Motor neuron (in vitro differentiated cells): Measurements from ENCODE around the gene NSD1. TPM values are rescaled to one million over a fixed set of nuclear protein-coding genes. Genes with fewer than 3 reads are reported as not detected.
A peak's percentile ranks its signal among the peaks of the same experiment; 100 is the strongest.

Experiments used
- ATAC-seq, 8 experiments: fragments of 200-7000 bp; cut with Tn5 transposase; replicated peaks in 6 of 8; 2 replicates each; pipeline ENCODE4 v1.8.0; 2021; ENCODE audit warnings: mild to moderate bottlenecking in 8 of 8, moderate library complexity in 8 of 8
- H3K27ac ChIP-seq, 2 donors: fragments of 250-450 bp; sonication (Bioruptor Pico); 2 replicates each; pipeline ENCODE4 v1.9.0; 2021; ENCODE audit warnings: antibody characterized with exemption in 2 of 2, mild to moderate bottlenecking in 2 of 2, moderate library complexity in 1 of 2
- H3K4me1 ChIP-seq, 2 donors: fragments of 250-450 bp; sonication (Bioruptor Pico); replicated peaks in 1 of 2; 2 replicates each; pipeline ENCODE4 v1.6.1; 2021; ENCODE audit warnings: antibody characterized with exemption in 2 of 2, mild to moderate bottlenecking in 2 of 2, moderate library complexity in 1 of 2
- H3K4me3 ChIP-seq, 5 donors: fragments of 250-450 bp; sonication (Bioruptor Pico); 2 replicates each; pipeline ENCODE4 v1.9.0; 2021; ENCODE audit warnings: antibody characterized with exemption in 5 of 5, mild to moderate bottlenecking in 5 of 5, moderate library complexity in 4 of 5
- WGBS, 10 experiments: fragments of 450-650 bp; shearing (Covaris generic); methylation state at CpG; one replicate each; pipeline ENCODE4 v1.0.0; 2022; 5-methylcytosine and 5-hydroxymethylcytosine counted together
- in situ Hi-C, 9 experiments: fragments of 400-800 bp; cut with MboI; loops; one replicate each; pipeline ENCODE4 v1.15.0; 2021; ENCODE audit warnings: low sequenced_read_pairs in 9 of 9, low pct_unique_long_range_greater_than_20kb in 2 of 9; ENCODE audit not compliant: unreplicated experiment in 9 of 9
- total RNA-seq, 8 experiments: library from RNA; unstranded; fragments of 300-600 nt; gene quantifications; 2 replicates each; pipeline versions ENCODE4 v1.2.3 to v1.2.4, GENCODE V29; 2022

NSD1 gene
- total RNA-seq, 8 experiments from 2014 or later: 23.9 to 91.7 (median 32.6) TPM

- H3K4me1 ChIP-seq: no peaks in the 10 kb centered on the region
- in situ Hi-C loops: no loop called here
- no peak for ATAC-seq
- no peak overlapping the region for H3K27ac ChIP-seq
- no peak overlapping the region for H3K4me3 ChIP-seq
- WGBS, 10 experiments: 89 to 100% (median 93%) methylated on average over 1 to 8 of the region's 9 CpGs; no CpG with 5 or more reads in 1 of the 10 experiments
Measured at GRCh38 chr5:177204281-177204680, 70.7 kb downstream of the NSD1 start.

- Histone ChIP-seq H3K4me1 (no peaks in the 10 kb centered on the region), H3K4me3 (no peak overlapping the region), H3K27ac (no peak overlapping the region)
- ATAC-seq: no peak
- WGBS, 10 experiments: 40 to 100% (median 92%) methylated on average over 1 to 4 of the region's 4 CpGs
- in situ Hi-C loops: no loop called here
Measured at GRCh38 chr5:177209610-177210009, 76.0 kb downstream of the NSD1 start.

GRCh38 chr5:177212242-177212641 lies 78.7 kb downstream of the NSD1 start:
- no peaks in the 10 kb centered on the region for H3K4me1 ChIP-seq
- in situ Hi-C loops: no loop called here
- H3K4me3 ChIP-seq: no peak overlapping the region
- 50 to 100% (median 86%) methylated on average over 1 to 3 of the region's 3 CpGs for WGBS, 10 experiments
- no peak for ATAC-seq
- no peak overlapping the region for H3K27ac ChIP-seq

- ATAC-seq: no peak
- Histone ChIP-seq H3K4me3 (no peak overlapping the region), H3K27ac (no peak overlapping the region), H3K4me1 (no peaks in the 10 kb centered on the region)
- 67 to 100% (median 93%) methylated on average over 1 to 7 of the region's 8 CpGs for WGBS, 10 experiments
- in situ Hi-C loops: no loop called here
Measured at GRCh38 chr5:177220576-177220975, 87.0 kb downstream of the NSD1 start.

GRCh38 chr5:177222269-177222668 lies 88.7 kb downstream of the NSD1 start:
- peak in 3 of 8 experiments; percentile 34 to 82 (median 53) for ATAC-seq
- H3K4me1 ChIP-seq: no peaks in the 10 kb centered on the region
- H3K27ac ChIP-seq: no peak overlapping the region
- in situ Hi-C loops: no loop called here
- 0 to 100% (median 96%) methylated on average over 1 to 4 of the region's 4 CpGs; no CpG with 5 or more reads in 2 of the 10 experiments for WGBS, 10 experiments
- H3K4me3 ChIP-seq: no peak overlapping the region

- H3K4me1 ChIP-seq: no peaks in the 10 kb centered on the region
- no peak overlapping the region for H3K4me3 ChIP-seq
- 75 to 100% (median 88%) methylated on average over 1 to 4 of the region's 4 CpGs; no CpG with 5 or more reads in 2 of the 10 experiments for WGBS, 10 experiments
- ATAC-seq: no peak
- in situ Hi-C loops: no loop called here
- H3K27ac ChIP-seq: no peak overlapping the region
Measured at GRCh38 chr5:177225798-177226197, 92.2 kb downstream of the NSD1 start.

- H3K4me3 ChIP-seq: no peak overlapping the region
- WGBS, 10 experiments: 0 to 100% (median 13%) methylated on average over 1 of the region's 1 CpG; no CpG with 5 or more reads in 3 of the 10 experiments
- no peak overlapping the region for H3K27ac ChIP-seq
- in situ Hi-C loops: no loop called here
- peak in 2 of 8 experiments; percentile 29 to 84 for ATAC-seq
- H3K4me1 ChIP-seq: no peaks in the 10 kb centered on the region
Measured at GRCh38 chr5:177226860-177227259, 93.3 kb downstream of the NSD1 start.

- no peak for ATAC-seq
- Histone ChIP-seq H3K27ac (no peak overlapping the region), H3K4me3 (no peak overlapping the region), H3K4me1 (no peaks in the 10 kb centered on the region)
- in situ Hi-C loops: no loop called here
- 0 to 100% (median 94%) methylated on average over 1 to 3 of the region's 3 CpGs for WGBS, 10 experiments
Measured at GRCh38 chr5:177228751-177229150, 95.2 kb downstream of the NSD1 start.

- WGBS, 10 experiments: 86 to 100% (median 89%) methylated on average over 1 to 5 of the region's 6 CpGs; no CpG with 5 or more reads in 7 of the 10 experiments
- no peak overlapping the region for H3K4me3 ChIP-seq
- in situ Hi-C loops: no loop called here
- no peak for ATAC-seq
- H3K27ac ChIP-seq: no peak overlapping the region
- peaks cover 0 to 3% of the 10 kb centered on the region in 2 donors for H3K4me1 ChIP-seq
Measured at GRCh38 chr5:177230660-177231059, 97.1 kb downstream of the NSD1 start.

- in situ Hi-C loops: no loop called here
- H3K27ac ChIP-seq: no peak overlapping the region
- 82 to 100% (median 98%) methylated on average over 2 to 10 of the region's 11 CpGs for WGBS, 10 experiments
- no peak overlapping the region for H3K4me3 ChIP-seq
- peaks cover 0 to 3% of the 10 kb centered on the region in 2 donors for H3K4me1 ChIP-seq
- ATAC-seq: no peak
Measured at GRCh38 chr5:177231479-177232250, 98.1 kb downstream of the NSD1 start.

GRCh38 chr5:177232358-177232757 lies 98.8 kb downstream of the NSD1 start:
- Histone ChIP-seq H3K27ac (no peak overlapping the region), H3K4me1 (peaks cover 0 to 3% of the 10 kb centered on the region in 2 donors), H3K4me3 (no peak overlapping the region)
- ATAC-seq: peak in 1 of 8 experiments; percentile 23
- in situ Hi-C loops: no loop called here
- WGBS, 10 experiments: 13 to 100% (median 58%) methylated on average over 3 to 4 of the region's 4 CpGs; no CpG with 5 or more reads in 3 of the 10 experiments

GRCh38 chr5:177232761-177233160 lies 99.2 kb downstream of the NSD1 start:
- in situ Hi-C loops: no loop called here
- Histone ChIP-seq H3K4me1 (peaks cover 0 to 3% of the 10 kb centered on the region in 2 donors), H3K27ac (no peak overlapping the region), H3K4me3 (no peak overlapping the region)
- peak in 5 of 8 experiments; percentile 21 to 83 (median 68) for ATAC-seq
- WGBS, 10 experiments: 71 to 100% (median 100%) methylated on average over 1 of the region's 1 CpG; no CpG with 5 or more reads in 5 of the 10 experiments

GRCh38 chr5:177233206-177233605 lies 99.6 kb downstream of the NSD1 start:
- in situ Hi-C loops: no loop called here
- 0 to 100% (median 90%) methylated on average over 1 to 3 of the region's 4 CpGs; no CpG with 5 or more reads in 2 of the 10 experiments for WGBS, 10 experiments
- ATAC-seq: peak in 3 of 8 experiments; percentile 74 to 84 (median 81)

GRCh38 chr5:177233802-177234201 lies 100.2 kb downstream of the NSD1 start:
- peak overlapping the region in 1 of 2 donors; percentile 26 for H3K27ac ChIP-seq
- ATAC-seq: peak in 4 of 8 experiments; percentile 9 to 39 (median 17)

More at GRCh38 chr5:177233206-177233605, 99.6 kb downstream of the NSD1 start:
- H3K4me3 ChIP-seq: no peak overlapping the region
- H3K4me1 ChIP-seq: peaks cover 0 to 3% of the 10 kb centered on the region in 2 donors
- H3K27ac ChIP-seq: no peak overlapping the region

More at GRCh38 chr5:177233802-177234201, 100.2 kb downstream of the NSD1 start:
- H3K4me1 ChIP-seq: peaks cover 0 to 3% of the 10 kb centered on the region in 2 donors
- no peak overlapping the region for H3K4me3 ChIP-seq
- in situ Hi-C loops: no loop called here
